ENCODE data around the gene RAB4A.

The RAB4A gene

DNA sequence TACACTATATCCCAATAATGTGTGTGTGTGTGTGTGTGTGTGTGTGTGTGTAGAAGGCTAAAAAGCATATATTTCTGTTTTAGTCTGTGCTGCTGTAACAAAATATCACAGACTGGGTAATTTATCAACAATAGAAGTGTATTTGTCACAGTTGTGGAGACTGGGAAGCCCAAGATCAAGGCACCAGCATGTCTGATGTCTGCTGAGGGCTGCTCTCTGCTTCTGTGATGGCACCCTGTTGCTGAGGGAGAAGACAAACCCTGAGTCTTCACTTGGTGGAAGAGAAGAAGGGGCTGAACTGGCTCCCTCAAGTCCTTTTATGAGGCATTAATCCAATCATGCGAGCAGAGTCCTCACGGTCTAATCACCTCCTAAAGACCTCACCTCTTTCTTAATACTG, 23.0 kb upstream of the RAB4A start:
- DNase-seq = no peak

DNA sequence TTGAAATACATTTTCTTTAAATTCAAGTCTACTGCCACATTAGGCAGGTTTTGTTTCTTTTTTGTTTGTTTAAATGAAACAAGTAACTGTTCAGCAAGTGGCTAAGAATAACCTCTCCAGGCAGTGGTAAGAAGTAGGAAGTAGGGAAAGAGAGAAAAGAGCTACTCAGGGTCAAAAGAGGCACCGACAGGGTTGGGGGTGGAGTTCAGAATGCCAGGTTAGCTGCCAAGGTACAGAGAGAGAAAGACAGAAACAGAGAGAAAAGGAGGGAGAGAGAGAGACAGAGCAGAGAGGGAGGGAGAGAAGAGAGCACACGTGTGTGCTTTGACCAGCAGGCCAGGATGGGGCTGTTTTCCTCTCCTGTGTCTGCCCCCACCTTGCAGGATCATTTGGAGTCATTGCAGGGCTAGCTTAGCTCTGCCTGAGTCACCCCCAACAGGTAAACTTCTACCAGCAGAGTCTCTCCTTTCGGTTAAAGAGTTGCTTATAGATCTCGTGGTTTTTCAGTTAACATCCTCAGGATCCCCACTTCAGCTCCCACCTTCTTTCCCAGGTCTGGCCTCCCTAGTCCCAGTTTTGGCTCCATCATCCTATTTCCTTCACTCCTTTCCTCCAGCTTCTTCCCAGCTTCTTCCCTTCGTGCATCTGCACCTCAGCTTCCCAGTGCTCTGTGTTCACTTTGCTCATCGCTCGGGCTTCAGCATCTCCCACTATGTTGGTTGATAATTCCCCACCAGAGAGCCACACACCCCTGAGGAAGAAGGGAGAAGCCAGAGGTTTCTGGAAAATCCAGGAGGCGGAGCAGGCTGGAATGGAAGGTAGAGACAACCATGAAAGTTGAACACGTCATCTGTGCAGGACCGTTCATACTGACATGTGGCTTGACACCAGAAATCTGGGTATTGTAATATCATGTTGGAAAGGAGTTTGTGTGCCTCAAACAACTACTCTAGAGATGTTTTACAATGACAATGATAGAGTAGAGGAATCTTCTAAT, 21.8 kb upstream of the RAB4A start:
- DNase-seq = no peak

DNA sequence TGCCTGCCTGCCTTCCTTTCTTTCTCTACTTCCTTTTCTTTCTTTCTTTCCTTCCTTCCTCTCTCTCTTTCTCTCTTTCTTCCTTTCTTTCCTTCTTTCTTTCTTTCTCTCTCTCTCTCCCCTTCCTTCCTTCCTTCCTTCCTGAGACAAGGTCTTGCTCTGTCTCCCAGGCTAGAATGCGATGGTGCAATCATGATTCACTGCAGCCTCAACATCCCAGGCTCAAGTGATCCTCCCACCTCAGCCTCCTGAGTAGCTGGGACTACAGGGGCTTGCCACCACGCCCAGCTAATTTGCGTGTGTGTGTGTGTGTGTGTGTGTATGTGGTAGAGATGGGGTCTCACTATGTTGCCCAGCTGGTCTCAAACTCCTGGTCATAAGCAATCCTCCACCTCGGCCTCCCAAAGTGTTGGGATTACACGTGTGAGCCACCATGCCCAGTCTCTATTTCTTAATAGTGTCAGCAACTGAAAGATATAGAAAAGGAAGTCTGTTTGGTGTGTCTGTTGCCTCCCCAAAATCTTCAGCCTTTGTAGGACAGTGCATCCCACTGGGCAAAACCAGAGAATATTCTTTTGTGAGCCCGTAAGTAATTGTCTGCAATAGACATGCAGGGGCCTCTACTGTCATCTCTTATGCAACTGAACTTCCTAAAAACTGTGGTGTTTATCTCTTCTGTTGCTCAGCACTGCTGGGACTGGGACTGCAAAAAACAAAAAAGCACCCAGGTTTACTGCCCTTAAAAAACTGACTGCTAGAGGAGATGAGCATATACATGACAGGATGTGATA, 20.9 kb upstream of the RAB4A start:
- no peak for DNase-seq

DNA sequence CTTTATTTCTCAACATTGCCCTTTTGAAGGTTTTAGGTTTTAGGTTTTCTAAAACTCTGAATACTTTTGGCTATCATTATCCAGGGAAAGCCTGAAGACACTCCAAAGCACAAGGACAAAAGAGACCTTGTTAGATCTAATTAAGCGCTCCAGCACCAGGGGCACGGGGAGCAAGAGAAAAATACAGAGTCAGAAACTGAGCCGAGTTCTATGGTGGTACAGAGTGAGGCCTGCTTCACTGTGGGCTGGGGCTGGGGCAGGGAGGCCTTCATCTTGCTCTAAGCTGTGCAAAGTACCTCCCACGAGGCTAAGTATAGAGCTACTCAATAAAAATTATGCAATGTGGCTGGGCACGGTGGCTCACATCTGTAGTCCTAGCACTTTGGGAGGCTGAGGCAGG, 19.7 kb upstream of the RAB4A start:
- DNase-seq = no peak

DNA sequence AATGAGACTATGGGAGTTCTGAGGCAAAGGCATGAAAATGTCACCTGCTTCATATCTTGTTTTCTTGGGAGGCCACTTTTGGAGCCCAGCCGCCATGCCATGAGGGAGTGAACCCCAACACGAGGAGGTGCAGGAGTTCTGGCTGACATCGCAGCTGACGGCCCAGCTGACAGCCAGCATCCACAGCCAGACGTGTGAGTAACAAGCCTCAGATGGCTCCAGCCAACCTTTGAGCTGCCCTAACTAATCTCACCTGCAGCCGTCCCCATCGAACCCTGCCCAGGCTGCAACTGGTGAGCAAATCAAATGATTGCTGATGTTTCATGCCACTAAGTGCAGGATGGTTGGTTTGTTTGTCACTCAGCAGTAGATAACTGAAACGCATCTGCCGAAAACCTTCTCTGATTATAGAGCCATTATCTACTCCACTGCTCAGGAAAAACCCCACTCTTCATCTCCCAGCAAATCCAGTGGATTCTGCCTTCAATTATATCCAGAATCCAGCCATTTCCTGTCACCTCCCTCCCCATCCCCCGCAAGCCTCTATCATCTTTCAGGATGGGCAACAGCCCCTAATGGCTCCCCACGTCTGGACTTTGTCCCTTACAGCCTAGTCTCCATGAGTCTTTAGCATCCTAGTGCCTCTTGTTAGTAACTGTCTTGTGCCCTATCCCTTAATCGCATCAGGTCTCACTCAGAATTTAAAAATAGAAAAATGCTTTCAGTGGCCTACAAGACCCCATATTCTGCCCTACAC, 18.5 kb upstream of the RAB4A start:
- DNase-seq = no peak

DNA sequence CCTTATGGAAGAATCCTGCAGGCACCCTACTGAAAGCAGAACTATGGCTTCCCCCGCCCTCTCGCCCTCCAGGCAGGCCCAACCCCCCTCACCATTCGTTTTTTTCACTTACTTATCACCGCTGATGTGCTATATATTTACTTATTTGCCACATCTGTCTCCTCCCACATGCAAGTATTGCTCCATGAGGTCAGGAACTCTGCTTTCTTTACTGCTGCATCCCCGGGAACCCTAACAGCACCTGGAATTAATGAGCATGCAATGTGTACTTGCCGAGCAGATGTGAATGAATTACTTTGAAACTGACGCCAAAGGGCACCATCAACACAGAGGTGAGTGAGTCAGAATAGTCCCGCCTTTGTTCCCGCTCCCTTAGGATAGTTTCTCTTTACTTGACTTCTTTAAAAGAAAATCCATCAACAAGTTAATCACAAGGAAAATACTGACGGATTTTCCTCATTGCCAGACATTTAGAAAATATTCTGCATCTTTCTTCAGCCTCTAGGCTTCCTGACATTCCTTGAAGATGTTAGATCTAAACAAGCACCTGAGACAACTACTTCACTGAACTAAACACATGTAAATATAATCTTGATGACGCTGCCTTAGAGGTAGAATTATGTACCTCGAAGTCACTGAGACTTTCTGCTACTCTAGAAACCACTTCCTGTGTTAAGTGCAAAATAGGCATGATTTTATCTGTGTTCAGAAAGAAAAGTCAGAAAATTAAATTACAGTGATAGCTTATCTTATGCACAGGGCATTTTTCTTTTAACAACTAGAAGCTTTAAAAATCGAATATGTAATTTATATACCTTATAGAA, 17.5 kb upstream of the RAB4A start:
- DNase-seq = no peak

DNA sequence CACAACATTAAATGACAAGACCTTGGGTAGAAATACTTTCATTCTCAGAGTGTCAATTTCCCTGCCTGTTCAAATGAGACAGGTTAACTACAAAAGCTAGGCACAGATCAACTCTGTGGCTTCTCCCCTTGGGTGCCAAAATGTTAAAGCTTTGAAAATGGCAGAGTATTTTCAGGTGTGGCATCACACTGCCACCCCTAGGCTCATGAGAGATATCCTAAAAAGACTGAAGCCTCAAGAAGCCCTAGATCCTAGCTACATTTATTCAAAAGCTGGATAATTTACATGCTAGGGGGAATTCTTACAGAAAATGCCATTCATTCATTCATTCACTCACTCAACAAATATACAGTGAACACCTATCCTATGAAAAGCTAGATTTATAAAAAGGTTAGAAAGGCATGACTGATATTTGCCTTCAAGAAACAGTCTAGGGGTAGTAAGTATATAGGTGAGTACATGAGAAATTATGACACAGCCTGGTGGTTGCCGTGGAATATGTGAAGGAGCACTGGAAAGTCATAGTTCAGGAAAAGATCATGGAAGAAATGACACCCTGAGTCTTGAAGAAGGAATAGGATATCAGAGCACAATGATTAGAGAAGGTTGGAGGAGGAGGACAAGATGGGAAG, 15.9 kb upstream of the RAB4A start:
- DNase-seq = no peak

DNA sequence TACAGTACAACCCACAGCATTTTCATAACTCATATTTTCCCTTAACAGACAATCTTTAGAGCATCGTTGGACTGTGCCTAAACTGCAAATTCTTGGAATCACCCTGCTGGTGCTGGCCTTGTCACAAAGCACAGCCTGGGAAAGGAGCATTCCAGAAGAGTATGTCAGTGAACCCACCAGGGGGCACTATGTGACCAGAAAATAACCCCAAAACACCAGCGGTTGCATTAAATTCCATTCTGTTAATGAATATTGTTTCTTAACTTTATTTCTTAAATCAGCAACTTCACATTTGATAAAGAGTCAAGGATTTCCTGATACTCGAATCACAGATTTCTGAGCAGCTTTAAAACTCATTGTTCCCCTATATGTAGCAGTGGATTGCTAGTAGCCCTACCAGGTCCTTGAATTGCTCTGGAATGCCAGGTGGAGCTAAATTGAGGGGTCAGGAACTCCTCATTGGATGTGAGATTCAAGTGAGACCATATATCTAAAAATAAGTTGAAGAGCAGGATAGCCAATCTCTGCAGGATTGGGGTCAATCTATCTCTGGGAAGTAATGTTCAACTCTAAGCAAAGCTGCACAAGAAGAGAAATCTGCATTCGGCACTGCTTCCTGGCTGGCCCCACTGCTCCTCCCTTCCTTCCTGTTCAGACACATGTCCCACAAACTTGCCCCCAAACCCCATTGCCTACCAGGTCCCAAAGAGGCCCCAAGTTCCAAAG, 12.7 kb upstream of the RAB4A start:
- peak; percentile 47 for DNase-seq

DNA sequence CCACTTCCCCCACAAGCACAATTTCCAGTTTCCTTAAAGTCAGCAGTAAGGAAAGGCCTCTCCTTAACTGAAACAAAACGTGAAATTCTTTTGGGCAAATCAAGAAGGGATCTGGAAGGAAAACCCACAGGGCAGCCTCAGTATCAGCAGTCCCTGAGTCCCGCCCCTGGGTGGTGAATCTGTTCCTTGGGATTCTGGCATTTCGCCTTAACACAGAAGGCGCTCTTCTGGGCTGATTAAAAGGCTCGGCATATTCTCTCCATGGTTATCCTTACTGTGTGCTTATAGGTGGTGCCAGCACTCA, 12.2 kb upstream of the RAB4A start:
- no peak for DNase-seq

DNA sequence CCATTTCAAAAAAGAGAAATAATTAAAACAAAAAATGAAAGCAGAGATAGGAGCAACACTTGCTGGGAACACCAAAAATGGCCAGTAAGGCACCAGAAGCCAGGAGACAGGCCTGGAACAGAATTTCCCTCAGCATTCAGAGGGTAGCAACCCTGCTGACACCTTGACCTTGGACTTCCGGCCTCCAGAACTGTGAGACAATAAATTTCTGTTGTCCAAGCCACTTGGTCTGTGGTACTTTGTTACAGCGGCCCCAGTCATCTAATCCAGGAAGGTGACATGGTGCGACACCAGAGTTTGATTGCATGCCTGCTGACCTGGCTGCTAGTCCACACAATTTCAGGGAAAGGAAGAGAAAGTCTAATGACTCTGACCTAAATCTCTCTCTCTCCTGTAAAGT, 10.6 kb upstream of the RAB4A start:
- no peak for DNase-seq

DNA sequence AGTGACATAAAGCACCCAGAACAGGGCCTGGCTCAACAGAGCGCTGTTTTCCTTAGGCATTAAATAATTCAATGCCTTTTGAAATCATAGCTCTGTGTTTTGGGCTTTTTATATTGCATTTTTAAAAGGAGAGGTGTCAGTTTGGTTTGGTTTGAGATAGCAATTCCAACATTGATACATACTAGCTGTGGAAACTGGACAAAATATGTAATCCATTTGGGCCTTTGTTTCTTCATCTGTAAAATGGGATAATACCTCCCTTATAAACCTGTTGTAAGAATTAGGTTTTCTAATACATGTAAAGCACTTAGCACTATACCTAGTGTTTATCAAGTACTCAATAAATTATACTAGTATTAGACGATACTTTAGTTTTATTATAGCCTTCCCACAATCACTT, 8.7 kb upstream of the RAB4A start:
- no peak for DNase-seq

DNA sequence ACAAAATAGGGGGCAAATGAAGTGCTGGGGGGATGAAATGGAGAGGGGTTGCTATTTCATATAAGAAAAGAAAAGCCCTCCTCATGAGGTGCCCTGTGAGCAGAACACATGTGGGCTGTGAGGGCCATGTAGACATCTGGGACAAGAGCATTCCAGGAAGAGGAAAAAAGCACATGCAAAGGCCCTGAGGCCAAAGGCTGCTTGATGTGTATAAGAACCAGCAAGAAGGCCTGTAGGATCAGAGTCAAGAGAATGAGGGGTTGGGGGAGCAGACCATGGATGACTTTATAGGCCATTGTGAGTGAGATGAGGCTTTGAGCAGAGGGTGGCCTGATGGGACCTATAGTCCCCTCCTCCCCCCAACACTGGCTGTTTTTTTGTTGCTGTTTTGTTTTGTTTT, 7.7 kb upstream of the RAB4A start:
- no peak for DNase-seq

DNA sequence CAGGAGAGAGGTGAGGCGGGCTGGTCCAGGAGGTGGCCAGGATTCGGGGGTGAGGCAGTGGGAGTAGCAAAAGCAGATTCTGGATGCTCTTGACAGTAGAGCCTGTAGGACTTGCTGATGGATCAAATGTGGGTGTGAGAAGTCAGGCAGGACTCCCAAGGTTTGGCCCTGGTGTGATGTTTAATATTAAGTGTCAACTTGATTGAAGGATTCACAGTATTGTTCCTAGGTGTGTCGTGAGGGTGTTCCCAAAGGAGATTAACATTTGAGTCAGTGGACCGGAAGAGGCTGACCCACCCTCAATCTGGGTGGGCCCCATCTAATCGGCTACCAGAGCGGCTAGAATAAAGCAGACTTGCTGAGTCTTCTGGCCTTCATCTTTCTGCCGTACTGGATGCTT, 6.8 kb upstream of the RAB4A start:
- no peak for DNase-seq

DNA sequence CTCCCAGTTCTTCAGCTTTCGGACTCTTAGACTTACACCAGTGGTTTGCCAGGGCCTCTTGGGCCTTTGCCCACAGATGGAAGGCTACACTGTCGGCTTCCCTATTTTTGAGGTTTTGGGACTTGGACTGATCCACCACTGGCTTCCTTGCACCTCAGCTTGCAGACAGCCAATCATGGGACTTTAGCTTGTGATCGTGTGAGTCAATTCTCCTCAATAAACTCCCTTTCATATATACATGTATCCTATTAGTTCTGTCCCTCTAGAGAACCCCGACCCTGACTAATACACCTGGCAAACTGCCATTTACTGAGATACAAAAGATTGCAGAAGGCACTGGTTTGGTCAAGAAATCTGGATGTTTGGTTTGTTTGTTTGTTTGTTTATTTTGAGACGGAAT, 6.4 kb upstream of the RAB4A start:
- no peak for DNase-seq

DNA sequence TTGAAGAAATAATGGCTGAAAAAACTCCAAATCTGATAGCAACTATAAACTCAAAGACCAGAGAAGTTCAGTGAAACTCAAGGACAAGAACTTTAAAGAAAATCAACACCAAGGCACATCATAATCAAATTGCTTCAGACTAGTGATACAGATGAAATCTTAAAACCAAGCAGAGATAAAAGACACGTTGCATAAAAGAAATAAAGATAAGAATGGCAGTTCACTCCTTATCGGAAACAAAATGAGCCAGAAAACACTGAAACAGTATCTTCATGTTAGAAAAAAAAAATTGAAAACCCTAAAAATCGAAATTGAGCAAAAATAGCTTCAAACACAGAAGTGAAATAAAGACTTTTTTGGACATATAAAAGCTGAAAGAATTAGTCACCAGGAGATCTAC, 4.6 kb upstream of the RAB4A start:
- DNase-seq = no peak

DNA sequence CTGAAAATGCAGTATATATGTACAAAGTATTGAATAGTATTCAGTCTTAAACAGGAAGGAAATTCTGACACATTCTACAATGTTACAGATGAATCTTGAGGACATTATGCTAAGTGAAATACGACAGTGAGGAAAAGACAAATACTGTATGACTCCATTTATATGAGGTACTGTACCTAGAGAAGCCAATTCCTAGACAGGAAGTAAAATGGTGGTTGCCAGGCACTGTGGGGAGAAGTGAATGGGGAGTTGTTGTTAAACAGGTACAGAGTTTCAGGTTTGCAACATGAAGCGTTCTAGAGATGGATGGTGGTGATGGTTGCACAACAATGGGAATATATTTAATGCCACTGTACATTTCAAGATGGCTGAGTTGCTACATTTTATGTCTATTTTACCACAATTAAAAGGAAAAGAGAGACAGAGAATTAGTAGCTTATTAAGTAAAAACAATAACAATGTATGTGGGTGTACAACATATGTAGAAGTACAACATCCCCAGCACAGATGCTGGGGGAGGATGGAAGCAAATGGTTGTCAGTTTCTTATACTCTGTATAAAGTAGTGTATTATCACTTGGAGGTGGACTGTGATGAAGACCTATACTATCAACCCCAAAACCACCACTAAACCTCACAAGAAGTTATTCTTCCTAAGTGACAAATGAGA, 3.9 kb upstream of the RAB4A start:
- DNase-seq = no peak

DNA sequence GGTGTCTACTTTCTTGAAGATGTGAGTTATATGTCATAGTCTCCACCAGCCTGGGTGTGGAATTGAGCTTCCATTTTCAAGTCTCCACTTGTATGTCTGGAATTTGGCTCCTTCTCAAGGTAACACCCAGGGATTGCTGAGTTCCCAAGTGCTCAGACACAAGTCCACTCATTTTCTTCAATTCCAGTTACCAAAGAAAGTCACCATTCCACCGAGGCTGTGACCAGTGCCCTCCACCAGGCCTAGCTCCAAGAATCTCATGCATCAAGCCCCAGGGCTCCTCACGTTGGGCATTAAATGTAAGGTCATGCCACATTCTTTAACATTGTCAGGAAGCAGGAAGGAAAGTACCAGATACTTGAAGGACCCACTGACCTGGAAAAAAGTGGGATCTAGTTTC, 2.4 kb upstream of the RAB4A start:
- no peak for DNase-seq

DNA sequence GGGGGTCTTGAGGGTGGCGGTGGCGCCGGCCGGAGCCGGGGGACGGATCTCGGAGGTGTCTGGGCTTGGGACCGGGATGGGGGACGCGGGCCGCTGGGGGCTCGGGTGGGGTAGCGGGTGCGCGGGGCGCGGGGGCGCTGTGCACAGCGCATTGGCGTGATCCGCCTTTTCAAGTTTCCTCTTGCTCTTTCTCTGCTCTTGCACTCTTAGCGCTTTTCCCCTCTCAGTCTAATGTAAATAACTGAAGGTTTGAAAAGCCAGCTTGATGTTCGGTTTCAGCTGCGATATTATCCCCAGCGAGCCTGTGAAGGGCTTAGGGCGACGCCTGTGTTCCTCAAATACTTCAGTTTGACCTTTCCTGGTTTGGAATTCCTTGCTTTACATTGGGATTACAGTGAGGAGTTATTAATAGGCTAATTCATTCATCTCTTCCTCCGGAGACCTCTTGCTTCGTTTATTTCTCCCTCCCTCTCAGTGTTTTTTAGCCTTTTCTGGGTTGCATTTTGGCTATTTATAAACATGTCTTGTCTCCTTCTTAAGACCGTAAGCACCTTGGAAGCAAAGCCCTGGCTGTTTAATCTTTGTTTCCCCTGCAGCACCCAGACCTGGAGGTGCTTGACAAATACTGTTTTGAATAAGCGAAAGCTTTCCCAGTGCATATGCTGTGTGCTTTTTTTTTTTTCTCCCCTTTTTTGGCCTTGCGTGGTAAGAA, 693 bp downstream of the RAB4A start:
- DNase-seq = peak; percentile 17

DNA sequence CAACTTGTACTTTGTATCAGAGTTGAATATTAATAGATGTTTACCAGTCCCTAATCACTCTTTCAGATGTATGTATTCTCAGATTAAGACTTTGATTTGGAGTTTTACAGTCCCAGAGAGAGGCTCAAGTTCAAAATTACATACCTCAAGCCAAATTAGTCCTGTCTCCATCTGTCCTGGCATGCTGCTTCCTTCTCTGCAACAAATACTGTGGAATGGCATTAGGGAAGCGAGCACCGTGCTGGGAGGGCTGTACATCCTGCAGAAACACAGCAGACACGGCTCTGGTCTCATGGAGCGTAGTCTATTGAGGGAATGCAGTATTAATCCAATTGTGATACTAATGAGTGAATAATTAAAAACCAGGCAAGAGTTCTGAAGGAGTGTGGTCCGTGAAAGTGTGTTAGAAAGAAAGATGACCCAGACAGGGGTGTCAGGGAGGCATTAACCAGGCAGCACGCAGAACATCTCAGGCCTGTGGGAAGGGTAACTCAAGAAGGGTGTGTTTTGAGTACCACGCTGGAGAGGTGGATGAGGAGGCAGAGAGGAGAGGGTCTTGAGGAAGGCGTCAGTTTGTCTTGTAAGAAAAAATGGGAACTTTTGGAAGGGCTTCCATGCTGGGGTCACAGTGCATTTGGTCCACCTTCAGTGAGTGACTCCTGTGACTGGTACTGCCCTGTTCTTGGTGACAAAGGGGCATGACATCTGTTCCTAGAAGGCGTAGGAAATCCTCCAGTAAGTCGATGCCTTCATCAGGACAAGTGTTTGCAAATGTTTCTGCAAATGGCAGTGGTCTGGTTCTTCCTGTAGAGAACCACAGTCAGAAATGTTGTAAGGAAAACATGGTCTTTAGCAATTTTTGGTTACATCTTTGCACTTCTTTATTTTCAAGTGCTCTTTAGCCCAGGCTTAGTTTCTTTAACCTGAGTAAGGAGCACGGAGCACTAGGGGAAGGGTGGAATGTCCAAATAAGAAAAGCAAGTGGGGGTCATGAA, 1.6 kb downstream of the RAB4A start:
- no peak for DNase-seq
